Activated naive CD8-positive, alpha-beta T cell treated with anti-CD3 and anti-CD28 coated beads, Interleukin-2, amount 10 ng/mL, durations not matched to agents 7 days and 5 days (primary cell): ENCODE measurements around the gene COPS6. TPM values are rescaled to one million over a fixed set of nuclear protein-coding genes. Genes with fewer than 3 reads are reported as not detected.

Experiments used
- ATAC-seq: fragments of 150-1000 bp; cut with Tn5 transposase; one replicate; pipeline ENCODE4 v1.10.0; 2021; ENCODE audit warnings: low read depth, moderate library complexity
- POLR2A ChIA-PET: fragments of 350-600 bp; sonication (Branson Sonifier 250); formaldehyde crosslinking; loops from one replicate; lab custom pipeline; 2021; ENCODE audit warnings: antibody characterized with exemption; lab: Charles Lee
- DNase-seq: peaks from one replicate; pipeline ENCODE4 v3.0.0; 2021
- H3K27ac Mint-ChIP-seq: one replicate; pipeline ENCODE4 v1.8.0; 2022; ENCODE audit warnings: mild to moderate bottlenecking, mixed read lengths
- H3K27me3 Mint-ChIP-seq: one replicate; pipeline ENCODE4 v1.8.0; 2022; ENCODE audit warnings: mild to moderate bottlenecking, moderate library complexity, mixed read lengths
- H3K36me3 Mint-ChIP-seq: one replicate; pipeline ENCODE4 v1.8.0; 2021; ENCODE audit warnings: mild to moderate bottlenecking, mixed read lengths
- H3K4me1 Mint-ChIP-seq: one replicate; pipeline ENCODE4 v1.8.0; 2021; ENCODE audit warnings: mixed read lengths
- H3K4me3 Mint-ChIP-seq: one replicate; pipeline ENCODE4 v1.8.0; 2022; ENCODE audit warnings: mild to moderate bottlenecking, moderate library complexity, mixed read lengths
- H3K9me3 Mint-ChIP-seq: one replicate; pipeline ENCODE4 v1.8.0; 2021; ENCODE audit warnings: mixed read lengths
- total RNA-seq, 2 experiments: library from RNA; stranded (reverse); gene quantifications; one replicate each; pipeline ENCODE4 v1.2.3, GENCODE V29; 2021

The COPS6 gene
- total RNA-seq, 2 experiments from 2014 or later, result 72.4 to 76.7 TPM

GRCh38 chr7:100098913-100099312 is 10.1 kb downstream of the COPS6 start:
- Mint-ChIP-seq H3K4me3 (peak overlapping the region; percentile 61), H3K36me3 (peaks cover 43% of the 10 kb centered on the region), H3K9me3 (no peaks in the 10 kb centered on the region), H3K27ac (peak overlapping the region; percentile 54), H3K4me1 (peaks cover 35% of the 10 kb centered on the region), H3K27me3 (no peaks in the 10 kb centered on the region)
- DNase-seq (no peak), ATAC-seq (no peak)
- POLR2A ChIA-PET, result interaction anchor here (4.1 kb wide), 1 partner anchor 9 kb away, joined by 57 read pairs; the partner anchor contains the start of gene COPS6

- ATAC-seq, result no peak
- Mint-ChIP-seq H3K4me3 (peak overlapping the region; percentile 93), H3K36me3 (peaks cover 40% of the 10 kb centered on the region), H3K9me3 (no peaks in the 10 kb centered on the region), H3K27ac (peak overlapping the region; percentile 89), H3K4me1 (peaks cover 36% of the 10 kb centered on the region), H3K27me3 (no peaks in the 10 kb centered on the region)
- no peak for DNase-seq
- POLR2A ChIA-PET, result interaction anchor here (2.5 to 5.1 kb wide), 3 partner anchors 10 to 80 kb away, joined by 5 to 89 read pairs (median 57); partner anchors contain the start of genes COPS6 and MBLAC1
Measured at GRCh38 chr7:100099452-100099851, 10.7 kb downstream of the COPS6 start.

GRCh38 chr7:100100420-100101015 is 11.7 kb downstream of the COPS6 start:
- peaks cover 36% of the 10 kb centered on the region for H3K4me1 Mint-ChIP-seq
- ATAC-seq, result peak; percentile 74

GRCh38 chr7:100101016-100101862 is 12.5 kb downstream of the COPS6 start, which contains the start of the genes AP4M1 and MCM7:
Gene AP4M1, plus strand, starts transcription at chr7:100101643. Its CDS starts 72 bp downstream, at chr7:100101715.
Gene MCM7, minus strand, starts transcription at chr7:100101397. Its CDS starts 103 bp downstream, at chr7:100101294.
- peak within 1 kb of the TSS; percentile 89 for H3K27ac Mint-ChIP-seq
- H3K4me3 Mint-ChIP-seq, result peak within 1 kb of the TSS; percentile 93
- ATAC-seq (peak; percentile 87), DNase-seq (peak; percentile 96)
- peaks cover 31% of the 10 kb centered on the region for H3K4me1 Mint-ChIP-seq
- H3K36me3 Mint-ChIP-seq, result peaks cover 33% of the 10 kb centered on the region
- H3K9me3 Mint-ChIP-seq, result no peaks in the 10 kb centered on the region
- no peaks in the 10 kb centered on the region for H3K27me3 Mint-ChIP-seq
- POLR2A ChIA-PET, result interaction anchor here (0.6 to 5.1 kb wide), 29 partner anchors 9 to 692 kb away, joined by 3 to 89 read pairs (median 5); partner anchors contain the start of genes BUD31, CNPY4, COPS6 and LAMTOR4

More at GRCh38 chr7:100100420-100101015, 11.7 kb downstream of the COPS6 start:
- POLR2A ChIA-PET, result interaction anchor here (0.7 to 5.1 kb wide), 21 partner anchors 8 to 691 kb away, joined by 3 to 89 read pairs (median 6); partner anchors contain the start of genes BUD31, CNPY4, COPS6 and GNB2
- Mint-ChIP-seq H3K36me3 (peaks cover 35% of the 10 kb centered on the region), H3K27me3 (no peaks in the 10 kb centered on the region), H3K4me3 (peak overlapping the region; percentile 93), H3K27ac (peak overlapping the region; percentile 89), H3K9me3 (no peaks in the 10 kb centered on the region)
- peak; percentile 95 for DNase-seq

GRCh38 chr7:100102950-100103840 is 14.4 kb downstream of the COPS6 start:
- H3K4me3 Mint-ChIP-seq, result peak overlapping the region; percentile 93
- H3K4me1 Mint-ChIP-seq, result peaks cover 26% of the 10 kb centered on the region
- H3K27me3 Mint-ChIP-seq, result no peaks in the 10 kb centered on the region
- peaks cover 22% of the 10 kb centered on the region for H3K36me3 Mint-ChIP-seq
- POLR2A ChIA-PET, result interaction anchor here (0.7 to 5.1 kb wide), 6 partner anchors 10 to 119 kb away, joined by 3 to 89 read pairs (median 20); partner anchors contain the start of genes CNPY4, COPS6 and MBLAC1
- DNase-seq (no peak), ATAC-seq (no peak)
- no peaks in the 10 kb centered on the region for H3K9me3 Mint-ChIP-seq
- peak overlapping the region; percentile 11 for H3K27ac Mint-ChIP-seq

- Mint-ChIP-seq H3K4me3 (no peak overlapping the region), H3K27ac (no peak overlapping the region), H3K36me3 (peaks cover 11% of the 10 kb centered on the region), H3K9me3 (no peaks in the 10 kb centered on the region), H3K4me1 (peaks cover 6% of the 10 kb centered on the region), H3K27me3 (no peaks in the 10 kb centered on the region)
- DNase-seq (no peak), ATAC-seq (no peak)
- POLR2A ChIA-PET, result no interaction called here
Measured at GRCh38 chr7:100105534-100105933, 16.8 kb downstream of the COPS6 start.

- H3K4me3 Mint-ChIP-seq, result no peak overlapping the region
- POLR2A ChIA-PET, result interaction anchor here (0.8 kb wide), 1 partner anchor 42 kb away, joined by 3 read pairs; the partner anchor contains the start of gene LAMTOR4
- H3K4me1 Mint-ChIP-seq, result peaks cover 6% of the 10 kb centered on the region
- DNase-seq, result no peak
- no peak overlapping the region for H3K27ac Mint-ChIP-seq
- ATAC-seq, result no peak
- no peaks in the 10 kb centered on the region for H3K27me3 Mint-ChIP-seq
- peaks cover 16% of the 10 kb centered on the region for H3K36me3 Mint-ChIP-seq
- no peaks in the 10 kb centered on the region for H3K9me3 Mint-ChIP-seq
Measured at GRCh38 chr7:100106633-100107032, 17.9 kb downstream of the COPS6 start.

GRCh38 chr7:100107125-100107737 is 18.5 kb downstream of the COPS6 start:
- no peak overlapping the region for H3K27ac Mint-ChIP-seq
- H3K4me3 Mint-ChIP-seq, result no peak overlapping the region
- no peaks in the 10 kb centered on the region for H3K27me3 Mint-ChIP-seq
- H3K9me3 Mint-ChIP-seq, result no peaks in the 10 kb centered on the region
- peaks cover 6% of the 10 kb centered on the region for H3K4me1 Mint-ChIP-seq
- POLR2A ChIA-PET, result interaction anchor here (0.9 kb wide), 1 partner anchor 12 kb away, joined by 3 read pairs; the partner anchor contains the start of gene CNPY4
- H3K36me3 Mint-ChIP-seq, result peaks cover 16% of the 10 kb centered on the region
- DNase-seq, result no peak
- no peak for ATAC-seq

- POLR2A ChIA-PET, result interaction anchor here (0.6 to 0.9 kb wide), 2 partner anchors 12 to 79 kb away, joined by 3 to 6 read pairs; partner anchors contain the start of gene CNPY4
- peaks cover 1% of the 10 kb centered on the region for H3K4me1 Mint-ChIP-seq
- DNase-seq (no peak), ATAC-seq (no peak)
- H3K9me3 Mint-ChIP-seq, result no peaks in the 10 kb centered on the region
- H3K36me3 Mint-ChIP-seq, result peaks cover 16% of the 10 kb centered on the region
- no peak overlapping the region for H3K27ac Mint-ChIP-seq
- no peak overlapping the region for H3K4me3 Mint-ChIP-seq
- no peaks in the 10 kb centered on the region for H3K27me3 Mint-ChIP-seq
Measured at GRCh38 chr7:100107890-100108289, 19.1 kb downstream of the COPS6 start.

GRCh38 chr7:100109521-100110163 is 20.9 kb downstream of the COPS6 start:
- POLR2A ChIA-PET, result interaction anchor here (0.6 kb wide), 1 partner anchor 258 kb away, joined by 8 read pairs; no protein-coding TSS in a partner anchor
- Mint-ChIP-seq H3K4me3 (no peak overlapping the region), H3K27ac (no peak overlapping the region), H3K27me3 (no peaks in the 10 kb centered on the region), H3K36me3 (peaks cover 18% of the 10 kb centered on the region), H3K9me3 (no peaks in the 10 kb centered on the region), H3K4me1 (no peaks in the 10 kb centered on the region)
- DNase-seq (no peak), ATAC-seq (no peak)

GRCh38 chr7:100111156-100111555 is 22.4 kb downstream of the COPS6 start:
- H3K36me3 Mint-ChIP-seq, result peaks cover 19% of the 10 kb centered on the region
- no peak overlapping the region for H3K4me3 Mint-ChIP-seq
- peaks cover 2% of the 10 kb centered on the region for H3K4me1 Mint-ChIP-seq
- H3K9me3 Mint-ChIP-seq, result no peaks in the 10 kb centered on the region
- no peak for DNase-seq
- H3K27ac Mint-ChIP-seq, result no peak overlapping the region
- POLR2A ChIA-PET, result no interaction called here
- ATAC-seq, result no peak
- no peaks in the 10 kb centered on the region for H3K27me3 Mint-ChIP-seq
